HAP-1 (cell line): ENCODE data around the gene C6orf89.
"Not testable (repeated sequence)": the region's sequence is repeated elsewhere in the genome, so short reads cannot be mapped to it uniquely, and the experiment has no call there.

ENCODE experiments used
- DNase-seq, 2 experiments: peaks; one replicate each; pipeline ENCODE4 v3.0.0-alpha.2; 2016 to 2020; ENCODE audit warnings: low spot score in 2 of 2
- H3K27me3 ChIP-seq: fragments of 250-450 bp; sonication (Bioruptor Pico); 2 replicates; pipeline ENCODE4 v1.5.1; 2020; ENCODE audit warnings: low read depth, mild to moderate bottlenecking, moderate library complexity
- H3K36me3 ChIP-seq: fragments of 250-450 bp; sonication (Bioruptor Pico); replicated peaks from 2 replicates; pipeline ENCODE4 v1.5.1; 2020; ENCODE audit warnings: mild to moderate bottlenecking
- H3K4me1 ChIP-seq: fragments of 250-450 bp; sonication (Bioruptor Pico); 2 replicates; pipeline ENCODE4 v1.5.1; 2020; ENCODE audit warnings: mild to moderate bottlenecking
- H3K4me3 ChIP-seq: fragments of 250-450 bp; sonication (Bioruptor Pico); 2 replicates; pipeline ENCODE4 v1.5.1; 2020; ENCODE audit warnings: mild to moderate bottlenecking, moderate library complexity
- H3K9me3 ChIP-seq: fragments of 250-450 bp; sonication (Bioruptor Pico); 2 replicates; pipeline ENCODE4 v1.5.1; 2020; ENCODE audit warnings: mild to moderate bottlenecking, moderate library complexity
- in situ Hi-C: fragments of 300-500 bp; cut with MboI; formaldehyde crosslinking; loops from 3 replicates; pipeline ENCODE4 v1.14.3; 2020; ENCODE audit warnings: low sequenced_read_pairs, inconsistent platforms, mixed read lengths

C6orf89 gene

DNA sequence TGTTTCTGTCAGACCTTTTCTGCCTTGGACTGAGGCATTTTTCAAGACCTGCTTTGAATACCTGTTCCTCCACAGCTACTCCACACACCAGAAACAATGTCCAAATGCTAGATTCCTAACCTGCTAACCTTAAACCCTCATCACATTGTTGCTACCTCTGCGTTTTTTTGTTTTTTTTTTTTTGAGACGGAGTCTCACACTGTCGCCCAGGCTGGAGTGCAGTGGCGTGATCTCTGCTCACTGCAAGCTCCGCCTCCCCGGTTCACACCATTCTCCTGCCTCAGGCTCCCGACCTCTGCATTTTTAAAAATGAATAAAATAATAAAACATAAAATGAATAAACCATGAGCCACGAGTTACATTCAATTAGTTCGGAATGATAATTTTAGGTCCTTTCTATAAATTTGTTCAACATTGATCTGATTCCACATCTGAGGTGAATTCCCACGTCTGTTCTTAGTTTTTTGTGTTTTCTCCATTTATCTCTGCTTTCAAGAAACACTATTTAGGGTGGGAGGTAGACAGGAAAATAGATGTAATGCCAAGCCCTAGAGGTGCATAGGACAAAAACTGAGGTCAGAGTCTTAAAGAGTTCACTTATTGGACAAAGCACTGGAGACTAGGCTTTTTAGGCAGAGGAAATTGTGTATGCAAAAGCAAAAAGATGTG, 1.3 kb downstream of the C6orf89 start:
- H3K4me3 ChIP-seq: peak overlapping the region; percentile 81
- in situ Hi-C loops: loop anchor here (25.0 kb wide), 1 partner anchor 325 kb away; no protein-coding TSS in a partner anchor
- no peaks in the 10 kb centered on the region for H3K9me3 ChIP-seq
- peaks cover 13% of the 10 kb centered on the region for H3K4me1 ChIP-seq
- H3K27me3 ChIP-seq: no peaks in the 10 kb centered on the region
- no peaks in the 10 kb centered on the region for H3K36me3 ChIP-seq
- DNase-seq: no peak

GRCh38 chr6:36888115-36888643, 2.4 kb downstream of the C6orf89 start:
- in situ Hi-C loops: loop anchor here (25.0 kb wide), 1 partner anchor 324 kb away; no protein-coding TSS in a partner anchor

DNA sequence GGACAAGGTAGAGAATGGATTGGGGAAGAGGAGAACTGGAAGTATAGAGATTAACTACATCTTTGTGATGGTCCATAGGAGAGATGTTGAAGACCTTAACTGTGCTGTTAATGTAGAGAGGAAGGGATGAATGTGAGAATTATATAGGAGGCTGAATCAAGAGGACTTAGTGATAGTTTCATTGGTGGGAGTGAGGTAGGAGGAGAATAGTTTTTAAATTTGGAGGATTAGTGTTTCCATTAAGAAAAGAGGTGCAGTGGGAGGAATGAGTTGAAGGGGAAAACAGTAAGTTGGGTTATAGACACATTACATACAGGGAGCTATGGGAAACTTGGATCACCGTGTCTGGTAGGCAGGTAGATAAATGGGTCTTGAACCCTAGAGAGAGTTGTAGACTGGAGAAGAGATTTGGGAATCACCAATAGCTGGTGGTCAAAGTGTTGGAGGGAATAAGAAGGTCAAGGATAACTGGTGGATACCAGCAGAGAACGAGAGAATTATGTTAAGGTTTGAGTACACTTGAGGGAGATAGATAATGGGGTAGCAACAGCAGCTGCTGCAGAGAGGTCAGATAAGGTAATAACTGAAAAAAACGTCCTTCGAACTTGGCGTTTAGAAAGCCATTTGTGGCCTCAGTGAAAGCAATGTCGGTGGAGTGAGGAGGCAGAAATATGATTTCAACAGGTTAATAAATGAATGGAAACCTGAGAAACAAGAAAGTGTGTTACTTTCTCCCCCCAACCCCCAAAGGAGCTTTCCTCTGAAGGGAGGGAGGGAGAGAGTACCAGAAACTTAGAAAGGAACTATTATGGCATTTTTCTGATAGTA, 3.1 kb downstream of the C6orf89 start:
- Histone ChIP-seq H3K36me3 (no peaks in the 10 kb centered on the region), H3K4me3 (no peak overlapping the region), H3K9me3 (no peaks in the 10 kb centered on the region), H3K4me1 (peaks cover 13% of the 10 kb centered on the region), H3K27me3 (no peaks in the 10 kb centered on the region)
- DNase-seq: no peak
- in situ Hi-C loops: loop anchor here (25.0 kb wide), 1 partner anchor 323 kb away; no protein-coding TSS in a partner anchor

More at GRCh38 chr6:36888115-36888643, 2.4 kb downstream of the C6orf89 start:
- Histone ChIP-seq H3K4me3 (no peak overlapping the region), H3K27me3 (no peaks in the 10 kb centered on the region), H3K9me3 (no peaks in the 10 kb centered on the region), H3K4me1 (peaks cover 13% of the 10 kb centered on the region), H3K36me3 (no peaks in the 10 kb centered on the region)
- no peak for DNase-seq

- Histone ChIP-seq H3K36me3 (no peaks in the 10 kb centered on the region), H3K9me3 (no peaks in the 10 kb centered on the region), H3K27me3 (no peaks in the 10 kb centered on the region), H3K4me1 (peaks cover 13% of the 10 kb centered on the region), H3K4me3 (no peak overlapping the region)
- in situ Hi-C loops: loop anchor here (25.0 kb wide), 1 partner anchor 322 kb away; no protein-coding TSS in a partner anchor
- no peak for DNase-seq
These were observed 4.4 kb downstream of the C6orf89 start for GRCh38 chr6:36890112-36890663.

GRCh38 chr6:36891153-36891552, 5.4 kb downstream of the C6orf89 start:
- in situ Hi-C loops: loop anchor here (25.0 kb wide), 1 partner anchor 321 kb away; no protein-coding TSS in a partner anchor
- not testable (repeated sequence) for H3K4me1 ChIP-seq, H3K4me3 ChIP-seq, DNase-seq, H3K36me3 ChIP-seq, H3K27me3 ChIP-seq, H3K9me3 ChIP-seq

DNA sequence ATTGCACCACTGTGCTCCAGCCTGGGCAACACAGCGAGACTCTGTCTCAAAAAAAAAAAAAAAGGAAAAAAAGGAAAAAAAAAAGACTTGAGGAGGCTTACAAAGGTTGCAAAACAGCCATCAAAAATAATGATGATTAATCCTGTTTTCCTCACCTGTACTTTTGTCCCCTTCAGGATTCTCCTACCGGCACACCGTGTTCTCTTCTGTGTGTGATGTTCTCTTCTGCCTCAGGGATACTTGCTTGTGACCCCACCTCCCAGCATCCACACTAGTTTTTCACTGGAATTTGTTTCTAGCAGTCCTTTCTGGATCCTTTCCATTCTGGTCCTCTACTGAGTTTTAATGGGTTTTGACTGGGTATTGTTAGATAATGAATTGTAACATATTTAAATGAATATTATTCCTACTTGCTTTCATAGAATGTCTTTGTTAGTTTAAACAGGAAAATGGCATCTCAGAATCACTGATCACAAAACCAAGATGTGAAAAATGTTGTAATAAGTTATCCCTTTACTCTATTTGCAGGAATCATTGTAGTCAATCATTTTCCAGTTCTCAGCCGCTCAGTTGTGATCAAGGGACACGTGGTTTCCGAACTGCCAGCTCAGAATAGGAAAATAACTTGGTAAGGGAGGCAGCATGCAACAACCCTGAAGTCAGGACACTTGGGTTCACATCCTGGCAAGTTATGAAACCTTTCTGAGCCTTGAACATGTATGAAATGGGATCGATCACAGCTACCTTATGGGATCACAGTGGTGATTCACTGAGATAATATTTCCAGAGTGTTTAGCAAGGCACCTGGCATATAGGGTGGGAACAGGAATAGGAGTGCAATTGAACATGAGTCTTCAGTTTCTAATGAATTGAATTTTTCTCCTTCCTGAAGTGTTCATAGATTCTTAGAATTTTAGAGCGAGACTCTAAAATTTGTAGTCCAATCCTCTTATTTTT, 8.5 kb downstream of the C6orf89 start:
- in situ Hi-C loops: loop anchor here (25.0 kb wide), 1 partner anchor 318 kb away; no protein-coding TSS in a partner anchor

DNA sequence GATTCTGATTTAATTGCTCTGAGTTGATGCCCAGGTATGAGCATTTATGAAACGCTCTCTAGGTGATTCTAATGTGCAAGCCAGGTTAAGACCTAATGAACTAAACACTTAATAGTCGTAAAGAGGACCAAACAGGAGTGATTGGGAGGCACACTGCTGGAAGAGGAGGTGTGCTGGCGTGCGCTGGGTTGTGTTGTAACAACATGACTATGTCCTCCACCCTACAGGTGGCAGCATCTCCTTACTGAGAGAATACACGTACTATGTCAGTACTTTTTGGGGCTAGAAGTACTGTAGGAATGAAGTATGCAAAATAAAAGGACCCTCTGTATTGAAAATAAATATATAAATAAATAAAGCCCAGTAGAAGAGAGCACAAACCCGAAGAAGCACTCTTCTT, 11.9 kb downstream of the C6orf89 start:
- no peak overlapping the region for H3K4me3 ChIP-seq
- no peaks in the 10 kb centered on the region for H3K9me3 ChIP-seq
- no peaks in the 10 kb centered on the region for H3K27me3 ChIP-seq
- peaks cover 23% of the 10 kb centered on the region for H3K36me3 ChIP-seq
- in situ Hi-C loops: loop anchor here (25.0 kb wide), 1 partner anchor 315 kb away; no protein-coding TSS in a partner anchor
- H3K4me1 ChIP-seq: no peaks in the 10 kb centered on the region
- DNase-seq: no peak

More for the DNA sequence above, 8.5 kb downstream of the C6orf89 start:
- Histone ChIP-seq H3K4me3 (no peak overlapping the region), H3K9me3 (no peaks in the 10 kb centered on the region), H3K27me3 (no peaks in the 10 kb centered on the region), H3K36me3 (peaks cover 7% of the 10 kb centered on the region; the same call in 1 of the 2 replicates), H3K4me1 (no peaks in the 10 kb centered on the region)
- no peak for DNase-seq

DNA sequence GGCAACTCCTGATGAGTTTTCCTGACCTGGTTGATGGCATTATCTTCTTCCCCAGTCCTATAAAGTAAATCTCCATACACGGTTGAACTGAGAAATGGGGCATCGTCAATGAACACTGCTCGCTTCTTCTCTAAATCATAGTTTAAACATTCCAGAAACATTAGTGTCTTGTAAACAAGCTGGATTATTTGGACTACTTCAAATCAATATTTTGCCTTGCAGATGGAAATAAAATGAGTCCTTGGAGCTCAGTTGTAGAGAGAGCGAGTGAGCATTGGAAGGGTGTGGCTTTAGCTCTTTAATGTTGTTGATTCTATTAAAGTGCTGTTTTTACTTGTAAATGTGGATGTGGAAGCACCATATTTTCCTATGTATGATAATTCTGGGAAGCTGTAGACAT, 18.4 kb downstream of the C6orf89 start:
- H3K36me3 ChIP-seq: peaks cover 31% of the 10 kb centered on the region
- peaks cover 9% of the 10 kb centered on the region for H3K4me1 ChIP-seq
- DNase-seq: no peak
- no peak overlapping the region for H3K4me3 ChIP-seq
- no peaks in the 10 kb centered on the region for H3K9me3 ChIP-seq
- in situ Hi-C loops: no loop called here
- no peaks in the 10 kb centered on the region for H3K27me3 ChIP-seq

DNA sequence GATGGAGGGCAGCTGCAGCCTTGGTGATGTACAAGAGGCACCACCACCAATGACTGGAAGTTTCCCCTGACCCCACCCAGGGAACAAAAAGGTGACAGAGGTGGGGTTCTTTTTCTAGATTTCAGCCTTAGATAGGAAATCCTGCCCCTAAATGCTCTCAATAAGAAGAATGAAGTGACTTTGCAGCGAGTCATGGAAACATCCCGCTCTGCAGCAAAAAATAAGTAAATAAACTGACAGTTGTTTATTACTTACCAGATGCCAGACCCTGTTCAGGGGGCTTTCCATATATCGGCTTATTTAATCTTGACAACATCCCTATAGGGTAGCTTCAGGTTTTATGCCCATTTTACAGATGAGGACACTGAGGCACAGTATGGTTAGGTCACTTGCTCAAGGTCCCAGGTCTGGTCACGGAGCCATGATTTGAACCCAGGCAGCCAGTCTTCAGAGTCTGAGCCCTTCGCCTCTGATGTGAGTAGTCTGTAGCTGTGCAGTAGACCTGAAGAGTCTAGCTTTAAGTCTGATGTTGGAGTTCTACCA, 19.2 kb downstream of the C6orf89 start:
- no peaks in the 10 kb centered on the region for H3K9me3 ChIP-seq
- DNase-seq: no peak
- peaks cover 26% of the 10 kb centered on the region for H3K36me3 ChIP-seq
- peaks cover 9% of the 10 kb centered on the region for H3K4me1 ChIP-seq
- in situ Hi-C loops: no loop called here
- H3K27me3 ChIP-seq: no peaks in the 10 kb centered on the region
- no peak overlapping the region for H3K4me3 ChIP-seq

DNA sequence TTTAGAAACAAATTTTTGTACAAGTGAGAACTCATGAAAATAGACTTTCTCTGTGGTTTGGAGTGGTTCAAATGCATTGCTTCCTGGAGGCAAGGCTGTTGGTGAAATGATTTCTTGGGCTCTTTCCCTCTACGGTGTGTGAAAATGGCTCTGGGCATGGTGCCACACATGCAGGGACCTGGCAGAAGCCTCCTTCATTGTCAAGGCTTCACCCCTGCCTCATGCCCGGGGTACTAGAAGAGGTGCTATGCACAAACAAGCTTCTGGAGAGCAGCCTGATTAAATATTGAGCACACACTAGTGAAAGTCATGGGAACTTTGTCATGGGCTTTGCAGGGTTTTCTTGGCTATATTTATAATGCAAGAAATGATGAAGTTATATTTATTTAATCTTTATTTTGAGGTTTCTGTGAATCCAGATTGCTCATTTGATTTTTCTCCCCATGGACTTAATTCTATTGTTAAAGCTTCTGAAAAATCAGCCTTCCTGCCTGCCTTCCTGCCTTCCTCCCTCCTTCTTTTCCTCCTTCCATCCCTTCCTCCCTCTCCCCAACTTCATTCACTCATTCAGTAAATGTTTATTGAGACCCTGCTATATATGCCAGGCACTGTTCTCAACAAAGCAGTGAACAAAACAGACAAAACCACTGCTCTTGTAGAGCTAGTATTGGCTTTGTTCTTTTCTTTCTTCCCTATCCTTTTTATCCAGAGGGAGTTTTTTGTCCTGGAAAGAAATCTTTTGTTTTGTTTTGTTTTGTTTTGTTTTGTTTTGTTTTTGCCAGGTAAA, 21.0 kb downstream of the C6orf89 start:
- no peak overlapping the region for H3K4me3 ChIP-seq
- H3K4me1 ChIP-seq: peaks cover 9% of the 10 kb centered on the region
- no peaks in the 10 kb centered on the region for H3K27me3 ChIP-seq
- in situ Hi-C loops: no loop called here
- no peaks in the 10 kb centered on the region for H3K9me3 ChIP-seq
- peak in 1 of 2 experiments; percentile 52 for DNase-seq
- H3K36me3 ChIP-seq: peaks cover 19% of the 10 kb centered on the region

DNA sequence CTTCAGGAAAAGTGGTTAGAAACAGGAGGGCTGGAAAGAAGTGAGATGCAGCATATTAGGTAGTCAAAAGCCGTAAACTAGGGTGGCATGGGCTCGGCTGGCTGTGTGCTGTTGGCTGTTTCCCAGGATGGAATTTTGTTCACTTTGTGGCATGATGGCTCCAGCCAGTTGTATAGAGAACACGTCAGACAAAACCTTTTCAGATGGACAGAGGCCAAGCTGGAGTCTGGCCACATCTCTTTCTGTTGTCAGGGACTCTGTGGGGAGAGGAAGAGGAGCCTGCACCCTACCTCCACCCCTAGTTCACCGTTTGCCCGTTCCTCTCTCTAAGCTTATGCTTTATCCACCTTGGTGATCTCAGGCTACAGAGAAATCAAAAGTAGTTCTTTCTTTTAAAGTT, 22.0 kb downstream of the C6orf89 start:
- Histone ChIP-seq H3K27me3 (no peaks in the 10 kb centered on the region), H3K9me3 (no peaks in the 10 kb centered on the region), H3K4me3 (no peak overlapping the region), H3K36me3 (peaks cover 12% of the 10 kb centered on the region), H3K4me1 (peaks cover 9% of the 10 kb centered on the region)
- in situ Hi-C loops: no loop called here
- no peak for DNase-seq

- in situ Hi-C loops: no loop called here
- H3K4me1 ChIP-seq: peaks cover 9% of the 10 kb centered on the region
These were observed 23.0 kb downstream of the C6orf89 start for GRCh38 chr6:36908747-36909146.

More at GRCh38 chr6:36908747-36909146, 23.0 kb downstream of the C6orf89 start:
- Histone ChIP-seq H3K4me3 (no peak overlapping the region), H3K27me3 (no peaks in the 10 kb centered on the region), H3K9me3 (no peaks in the 10 kb centered on the region), H3K36me3 (peaks cover 16% of the 10 kb centered on the region)
- no peak for DNase-seq
